RWPE1 (cell line): ENCODE measurements around the gene KRCC1.

Experiments used
- CTCF ChIA-PET: fragments of 350-600 bp; sonication (Branson Sonifier 250); formaldehyde crosslinking; extraction: SDS; loops from one replicate; lab custom pipeline; 2021; lab: Yijun Ruan, JAX
- POLR2A ChIA-PET: fragments of 400-600 bp; formaldehyde crosslinking; extraction: SDS; loops from one replicate; lab custom pipeline; 2020; ENCODE audit warnings: antibody characterized with exemption; ENCODE audit not compliant: low non-redundant PET; lab: Yijun Ruan, JAX
- DNase-seq: peaks from one replicate; pipeline ENCODE4 v3.0.0; 2012; ENCODE audit warnings: low spot score
- H3K27ac ChIP-seq: fragments of 450-650 bp; 2 replicates; pipeline ENCODE4 v1.5.1; 2017
- CTCF ChIP-seq: fragments of 450-650 bp; conservative IDR thresholded peaks from 2 replicates; pipeline ENCODE4 v1.5.1; 2017; ENCODE audit warnings: low read depth, mild to moderate bottlenecking

The KRCC1 gene

GRCh38 chr2:88054782-88055370, 707 bp downstream of the KRCC1 start:
- peak overlapping the region; percentile 86 for H3K27ac ChIP-seq
- no peak for TF ChIP-seq CTCF
- ChIA-PET CTCF (interaction anchor here (0.6 to 1.0 kb wide), 2 partner anchors 132 to 499 kb away, joined by 3 read pairs; no protein-coding TSS in a partner anchor), POLR2A (interaction anchor here (1.1 kb wide), 1 partner anchor 115 kb away, joined by 3 read pairs; the partner anchor contains the start of gene THNSL2)
- DNase-seq: peak; percentile 37

- H3K27ac ChIP-seq: peak overlapping the region; percentile 86
- ChIA-PET CTCF (interaction anchor here (0.6 to 1.1 kb wide), 4 partner anchors 10 to 500 kb away, joined by 3 to 8 read pairs (median 3); no protein-coding TSS in a partner anchor), POLR2A (interaction anchor here (1.1 kb wide), 1 partner anchor 116 kb away, joined by 3 read pairs; the partner anchor contains the start of gene THNSL2)
- peak; percentile 4 for DNase-seq
- no peak for TF ChIP-seq CTCF
These were observed 1.4 kb downstream of the KRCC1 start for GRCh38 chr2:88053934-88054781.

DNA sequence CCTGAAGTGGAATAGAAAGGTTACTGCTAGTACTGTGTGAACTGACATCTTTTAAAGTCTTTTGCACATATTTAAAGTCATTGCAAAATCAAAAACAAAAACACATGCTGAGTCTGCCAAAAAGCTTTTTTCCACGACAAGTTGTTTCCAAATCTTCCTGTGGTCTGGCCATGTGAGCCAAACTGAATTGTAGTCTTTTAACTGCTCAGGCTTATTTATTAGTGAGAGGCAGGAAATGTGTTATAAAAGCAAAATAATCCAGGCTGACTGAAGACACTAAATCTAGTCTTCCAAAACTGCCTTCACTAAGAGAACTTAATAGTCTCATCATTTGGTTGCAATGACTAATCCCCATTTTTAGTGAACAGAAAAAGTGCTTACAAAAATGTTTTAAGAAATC, 2.3 kb downstream of the KRCC1 start:
- POLR2A ChIA-PET: no interaction called here
- no peak for DNase-seq
- H3K27ac ChIP-seq: no peak overlapping the region
- no peak for TF ChIP-seq CTCF
- CTCF ChIA-PET: interaction anchor here (1.1 kb wide), 1 partner anchor 9 kb away, joined by 8 read pairs; no protein-coding TSS in a partner anchor

DNA sequence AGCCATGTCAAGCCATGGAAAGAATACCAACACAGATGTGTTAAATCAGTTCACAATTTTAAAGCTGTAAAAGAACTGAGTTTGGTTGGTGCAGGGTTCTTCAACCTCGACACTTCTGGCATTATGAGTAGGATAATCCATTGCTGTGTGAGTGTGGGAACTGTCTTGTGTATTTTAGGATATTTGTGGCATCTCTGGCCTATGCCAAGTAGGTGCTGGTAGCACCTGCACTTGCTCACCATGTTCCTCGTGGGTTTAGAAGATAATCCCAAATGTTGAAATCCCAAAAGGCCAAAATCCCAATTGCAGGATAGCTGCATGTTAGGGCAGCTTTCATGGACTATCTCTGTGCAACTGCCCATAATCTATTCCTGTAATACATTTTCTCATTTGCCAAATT, 3.8 kb downstream of the KRCC1 start:
- no peak overlapping the region for H3K27ac ChIP-seq
- CTCF ChIA-PET: no interaction called here
- POLR2A ChIA-PET: no interaction called here
- TF ChIP-seq CTCF: no peak
- no peak for DNase-seq

- no peak for DNase-seq
These were observed 6.0 kb downstream of the KRCC1 start for GRCh38 chr2:88049622-88050021.

More at GRCh38 chr2:88049622-88050021, 6.0 kb downstream of the KRCC1 start:
- no peak for TF ChIP-seq CTCF
- H3K27ac ChIP-seq: no peak overlapping the region
- POLR2A ChIA-PET: no interaction called here
- CTCF ChIA-PET: interaction anchor here (1.6 kb wide), 1 partner anchor 11 kb away, joined by 5 read pairs; no protein-coding TSS in a partner anchor
